ENCODE measurements around the gene FARP1. TPM values are rescaled to one million over a fixed set of nuclear protein-coding genes. Genes with fewer than 3 reads are reported as not detected.

The FARP1 gene
- total RNA-seq, 2 donors from 2014 or later: 0.76 to 0.87 TPM

GRCh38 chr13:98172590-98173422, 29.9 kb downstream of the FARP1 start:
- Mint-ChIP-seq H3K27ac (no peak overlapping the region), H3K27me3 (peaks cover 52% of the 10 kb centered on the region), H3K4me3 (no peak overlapping the region), H3K36me3 (ENCODE audit: low read depth) (no peaks in the 10 kb centered on the region), H3K4me1 (no peaks in the 10 kb centered on the region)
- DNase-seq (no peak), ATAC-seq (no peak)
- H3K9me3 ChIP-seq (ENCODE audit: control insufficient read depth, low read length, poor library complexity, severe bottlenecking): no peaks in the 10 kb centered on the region

- H3K4me3 Mint-ChIP-seq: no peak overlapping the region
- H3K36me3 Mint-ChIP-seq (ENCODE audit: low read depth): no peaks in the 10 kb centered on the region
- ATAC-seq: no peak
Observed at GRCh38 chr13:98173431-98174152, 30.7 kb downstream of the FARP1 start.

GRCh38 chr13:98174307-98174706, 31.4 kb downstream of the FARP1 start:
- Mint-ChIP-seq H3K4me3 (no peak overlapping the region), H3K36me3 (ENCODE audit: low read depth) (no peaks in the 10 kb centered on the region), H3K4me1 (no peaks in the 10 kb centered on the region), H3K27ac (no peak overlapping the region), H3K27me3 (peaks cover 40% of the 10 kb centered on the region)
- H3K9me3 ChIP-seq (ENCODE audit: control insufficient read depth, low read length, poor library complexity, severe bottlenecking): no peaks in the 10 kb centered on the region
- DNase-seq (no peak), ATAC-seq (no peak)

More at GRCh38 chr13:98173431-98174152, 30.7 kb downstream of the FARP1 start:
- Mint-ChIP-seq H3K4me1 (no peaks in the 10 kb centered on the region), H3K27ac (no peak overlapping the region), H3K27me3 (peaks cover 47% of the 10 kb centered on the region)
- no peak for DNase-seq
- no peaks in the 10 kb centered on the region for H3K9me3 ChIP-seq (ENCODE audit: control insufficient read depth, low read length, poor library complexity, severe bottlenecking)

- peaks cover 37% of the 10 kb centered on the region for H3K27me3 Mint-ChIP-seq
- DNase-seq: no peak
- no peaks in the 10 kb centered on the region for H3K9me3 ChIP-seq (ENCODE audit: control insufficient read depth, low read length, poor library complexity, severe bottlenecking)
- no peaks in the 10 kb centered on the region for H3K36me3 Mint-ChIP-seq (ENCODE audit: low read depth)
- no peak for ATAC-seq
- H3K27ac Mint-ChIP-seq: no peak overlapping the region
- H3K4me3 Mint-ChIP-seq: no peak overlapping the region
- no peaks in the 10 kb centered on the region for H3K4me1 Mint-ChIP-seq
Observed at GRCh38 chr13:98175043-98175442, 32.1 kb downstream of the FARP1 start.

- DNase-seq (no peak), ATAC-seq (no peak)
- Mint-ChIP-seq H3K36me3 (ENCODE audit: low read depth) (no peaks in the 10 kb centered on the region), H3K27ac (no peak overlapping the region), H3K27me3 (peaks cover 31% of the 10 kb centered on the region), H3K4me1 (no peaks in the 10 kb centered on the region), H3K4me3 (no peak overlapping the region)
- no peaks in the 10 kb centered on the region for H3K9me3 ChIP-seq (ENCODE audit: control insufficient read depth, low read length, poor library complexity, severe bottlenecking)
Observed at GRCh38 chr13:98175823-98176222, 32.9 kb downstream of the FARP1 start.

GRCh38 chr13:98176777-98177608, 34.1 kb downstream of the FARP1 start, which contains the start of gene RNF113B:
Gene RNF113B (minus strand): TSS chr13:98177269. CDS start chr13:98177236, 33 bp downstream.
- Mint-ChIP-seq H3K4me1 (no peaks in the 10 kb centered on the region), H3K4me3 (no peak within 1 kb of the TSS), H3K36me3 (ENCODE audit: low read depth) (no peaks in the 10 kb centered on the region), H3K27me3 (peaks cover 24% of the 10 kb centered on the region), H3K27ac (no peak within 1 kb of the TSS)
- H3K9me3 ChIP-seq (ENCODE audit: control insufficient read depth, low read length, poor library complexity, severe bottlenecking): no peaks in the 10 kb centered on the region
- no peak for DNase-seq
- no peak for ATAC-seq

- no peak for DNase-seq
- H3K27me3 Mint-ChIP-seq: peaks cover 10% of the 10 kb centered on the region
- no peaks in the 10 kb centered on the region for H3K4me1 Mint-ChIP-seq
- no peak for ATAC-seq
- H3K4me3 Mint-ChIP-seq: no peak overlapping the region
- no peaks in the 10 kb centered on the region for H3K9me3 ChIP-seq (ENCODE audit: control insufficient read depth, low read length, poor library complexity, severe bottlenecking)
- H3K36me3 Mint-ChIP-seq (ENCODE audit: low read depth): no peaks in the 10 kb centered on the region
- H3K27ac Mint-ChIP-seq: no peak overlapping the region
Observed at GRCh38 chr13:98180092-98180491, 37.2 kb downstream of the FARP1 start.

- Mint-ChIP-seq H3K4me3 (no peak overlapping the region), H3K27ac (no peak overlapping the region), H3K36me3 (ENCODE audit: low read depth) (peaks cover under 1% of the 10 kb centered on the region), H3K27me3 (peaks cover 13% of the 10 kb centered on the region), H3K4me1 (no peaks in the 10 kb centered on the region)
- H3K9me3 ChIP-seq (ENCODE audit: control insufficient read depth, low read length, poor library complexity, severe bottlenecking): no peaks in the 10 kb centered on the region
- ATAC-seq (no peak), DNase-seq (no peak)
Observed at GRCh38 chr13:98181111-98181815, 38.4 kb downstream of the FARP1 start.

- Mint-ChIP-seq H3K4me1 (no peaks in the 10 kb centered on the region), H3K36me3 (ENCODE audit: low read depth) (peaks cover 2% of the 10 kb centered on the region), H3K27me3 (peaks cover 20% of the 10 kb centered on the region), H3K4me3 (no peak overlapping the region), H3K27ac (no peak overlapping the region)
- ATAC-seq (no peak), DNase-seq (no peak)
- H3K9me3 ChIP-seq (ENCODE audit: control insufficient read depth, low read length, poor library complexity, severe bottlenecking): no peaks in the 10 kb centered on the region
Observed at GRCh38 chr13:98182153-98182552, 39.3 kb downstream of the FARP1 start.

GRCh38 chr13:98182589-98182988, 39.7 kb downstream of the FARP1 start:
- DNase-seq: no peak
- Mint-ChIP-seq H3K36me3 (ENCODE audit: low read depth) (peaks cover 2% of the 10 kb centered on the region), H3K27me3 (peaks cover 24% of the 10 kb centered on the region), H3K27ac (no peak overlapping the region), H3K4me3 (no peak overlapping the region), H3K4me1 (no peaks in the 10 kb centered on the region)
- ATAC-seq: no peak
- no peaks in the 10 kb centered on the region for H3K9me3 ChIP-seq (ENCODE audit: control insufficient read depth, low read length, poor library complexity, severe bottlenecking)

GRCh38 chr13:98184792-98185191, 41.9 kb downstream of the FARP1 start:
- no peaks in the 10 kb centered on the region for H3K4me1 Mint-ChIP-seq
- peaks cover 24% of the 10 kb centered on the region for H3K27me3 Mint-ChIP-seq
- DNase-seq (no peak), ATAC-seq (no peak)
- H3K9me3 ChIP-seq (ENCODE audit: control insufficient read depth, low read length, poor library complexity, severe bottlenecking): no peaks in the 10 kb centered on the region
- H3K36me3 Mint-ChIP-seq (ENCODE audit: low read depth): peaks cover 2% of the 10 kb centered on the region
- no peak overlapping the region for H3K27ac Mint-ChIP-seq
- no peak overlapping the region for H3K4me3 Mint-ChIP-seq

- Mint-ChIP-seq H3K27me3 (peaks cover 23% of the 10 kb centered on the region), H3K4me3 (no peak overlapping the region), H3K36me3 (ENCODE audit: low read depth) (peaks cover 2% of the 10 kb centered on the region), H3K4me1 (no peaks in the 10 kb centered on the region), H3K27ac (no peak overlapping the region)
- H3K9me3 ChIP-seq (ENCODE audit: control insufficient read depth, low read length, poor library complexity, severe bottlenecking): no peaks in the 10 kb centered on the region
- ATAC-seq: no peak
- no peak for DNase-seq
Observed at GRCh38 chr13:98187155-98187964, 44.5 kb downstream of the FARP1 start.

Measured in T-helper 17 cell (primary cell).